H9 (cell line): Measurements from ENCODE around the gene APOC1. TPM values are rescaled to one million over a fixed set of nuclear protein-coding genes. Genes with fewer than 3 reads are reported as not detected.

Source experiments
- DNase-seq: peaks from one replicate; pipeline ENCODE4 v3.0.0-alpha.2; 2017
- H2AFZ ChIP-seq: one replicate; pipeline ENCODE4 v1.6.1; 2013; ENCODE audit warnings: mild to moderate bottlenecking, low read length, control low read depth, moderate library complexity
- H2AK5ac ChIP-seq: 2 replicates; pipeline ENCODE4 v1.6.1; 2013; ENCODE audit warnings: low read length, control low read depth, mixed read lengths; ENCODE audit not compliant: insufficient read length
- H2BK120ac ChIP-seq: one replicate; pipeline ENCODE4 v1.6.1; 2013; ENCODE audit warnings: low read depth, mild to moderate bottlenecking, low read length, control low read depth, inconsistent platforms; ENCODE audit not compliant: poor library complexity, severe bottlenecking
- H2BK12ac ChIP-seq: 2 replicates; pipeline ENCODE4 v1.6.1; 2013; ENCODE audit warnings: low read length, control low read depth, mixed read lengths, low read depth; ENCODE audit not compliant: insufficient read length
- H2BK15ac ChIP-seq: 2 replicates; pipeline ENCODE4 v1.6.1; 2013; ENCODE audit warnings: low read depth, low read length, control low read depth
- H2BK20ac ChIP-seq: one replicate; pipeline ENCODE4 v1.6.1; 2013; ENCODE audit warnings: low read depth, mild to moderate bottlenecking, low read length, control low read depth, inconsistent platforms; ENCODE audit not compliant: poor library complexity, severe bottlenecking
- H2BK5ac ChIP-seq: 2 replicates; pipeline ENCODE4 v1.6.1; 2013; ENCODE audit warnings: low read length, control low read depth, mixed read lengths; ENCODE audit not compliant: insufficient read length
- H3K14ac ChIP-seq: 2 replicates; pipeline ENCODE4 v1.6.1; 2013; ENCODE audit warnings: low read length, control low read depth; ENCODE audit not compliant: insufficient read depth
- H3K18ac ChIP-seq: 2 replicates; pipeline ENCODE4 v1.6.1; 2013; ENCODE audit warnings: low read depth, mild to moderate bottlenecking, mixed read lengths, low read length, control low read depth; ENCODE audit not compliant: insufficient read length
- H3K23ac ChIP-seq: 2 replicates; pipeline ENCODE4 v1.6.1; 2013; ENCODE audit warnings: low read length, control low read depth, mixed read lengths, low read depth; ENCODE audit not compliant: insufficient read length
- H3K23me2 ChIP-seq: 2 replicates; pipeline ENCODE4 v1.6.1; 2013; ENCODE audit warnings: low read depth, mild to moderate bottlenecking, mixed read lengths, low read length, control low read depth; ENCODE audit not compliant: insufficient read length, poor library complexity, severe bottlenecking
- H3K27ac ChIP-seq: 2 replicates; pipeline ENCODE4 v1.5.1; 2013; ENCODE audit warnings: low read length, control low read depth, mixed read lengths, low read depth; ENCODE audit not compliant: insufficient read length
- H3K27me3 ChIP-seq: 2 replicates; pipeline ENCODE4 v1.6.1; 2013; ENCODE audit warnings: low read length, control low read depth, inconsistent platforms; ENCODE audit not compliant: insufficient read depth
- H3K4ac ChIP-seq: 2 replicates; pipeline ENCODE4 v1.6.1; 2013; ENCODE audit warnings: low read depth, mild to moderate bottlenecking, control low read depth, inconsistent platforms, low read length, moderate library complexity
- H3K4me1 ChIP-seq: 2 replicates; pipeline ENCODE4 v1.6.1; 2013; ENCODE audit warnings: low read length, control low read depth, inconsistent platforms; ENCODE audit not compliant: insufficient read depth
- H3K4me2 ChIP-seq: 2 replicates; pipeline ENCODE4 v1.6.1; 2013; ENCODE audit warnings: low read length, control low read depth, mixed read lengths; ENCODE audit not compliant: insufficient read length, insufficient read depth
- H3K56ac ChIP-seq: 2 replicates; pipeline ENCODE4 v1.6.1; 2013; ENCODE audit warnings: low read depth, mild to moderate bottlenecking, mixed read lengths, low read length, control low read depth; ENCODE audit not compliant: insufficient read length
- H3K79me1 ChIP-seq: 2 replicates; pipeline ENCODE4 v1.6.1; 2013; ENCODE audit warnings: low read depth, mild to moderate bottlenecking, moderate library complexity, low read length, control low read depth, inconsistent platforms; ENCODE audit not compliant: insufficient read depth, poor library complexity, severe bottlenecking
- H3K79me2 ChIP-seq: 2 replicates; pipeline ENCODE4 v1.6.1; 2013; ENCODE audit warnings: low read length, control low read depth, inconsistent platforms; ENCODE audit not compliant: insufficient read depth
- H3K9ac ChIP-seq: 2 replicates; pipeline ENCODE4 v1.6.1; 2013; ENCODE audit warnings: low read length, control low read depth, mixed read lengths; ENCODE audit not compliant: insufficient read length; ENCODE audit errors: extremely low read depth
- H3K9me3 ChIP-seq: one replicate; pipeline ENCODE4 v1.6.1; 2013; ENCODE audit warnings: low read depth, low read length, inconsistent platforms; ENCODE audit not compliant: control insufficient read depth
- H3T11ph ChIP-seq: one replicate; pipeline ENCODE4 v1.6.1; 2013; ENCODE audit warnings: mild to moderate bottlenecking, low read length, control low read depth, inconsistent platforms
- H4K20me1 ChIP-seq: one replicate; pipeline ENCODE4 v1.6.1; 2013; ENCODE audit not compliant: control insufficient read depth, insufficient read length, insufficient read depth
- H4K5ac ChIP-seq: 2 replicates; pipeline ENCODE4 v1.6.1; 2013; ENCODE audit warnings: low read depth, mild to moderate bottlenecking, mixed read lengths, low read length, control low read depth; ENCODE audit not compliant: insufficient read length
- H4K8ac ChIP-seq: replicated peaks from 2 replicates; pipeline ENCODE4 v1.6.1; 2013; ENCODE audit warnings: low read length, control low read depth, mixed read lengths, low read depth; ENCODE audit not compliant: insufficient read length
- H4K91ac ChIP-seq: 2 replicates; pipeline ENCODE4 v1.6.1; 2013; ENCODE audit warnings: low read depth, mild to moderate bottlenecking, moderate library complexity, mixed read lengths, low read length, control low read depth; ENCODE audit not compliant: insufficient read length
- H3K27ac Mint-ChIP-seq, 3 experiments: 2 replicates in 2 of 3; 3 replicates in 1 of 3; pipeline ENCODE4 v1.8.0; 2020 to 2021; ENCODE audit warnings: mixed read lengths in 3 of 3, mild to moderate bottlenecking in 1 of 3, moderate library complexity in 1 of 3
- H3K27me3 Mint-ChIP-seq: 2 replicates; pipeline ENCODE4 v1.8.0; 2021; ENCODE audit warnings: low read depth, mild to moderate bottlenecking, moderate library complexity, mixed read lengths
- H3K36me3 Mint-ChIP-seq, 3 experiments: 2 replicates in 2 of 3; 3 replicates in 1 of 3; pipeline ENCODE4 v1.8.0; 2020 to 2021; ENCODE audit warnings: low read depth in 3 of 3, mixed read lengths in 3 of 3; ENCODE audit not compliant: insufficient read depth in 1 of 3
- H3K4me1 Mint-ChIP-seq, 2 experiments: 2 replicates each; pipeline ENCODE4 v1.8.0; 2020; ENCODE audit warnings: mixed read lengths in 2 of 2
- H3K4me3 Mint-ChIP-seq, 2 experiments: 2 replicates in 1 of 2; 3 replicates in 1 of 2; pipeline ENCODE4 v1.8.0; 2020 to 2021; ENCODE audit warnings: mild to moderate bottlenecking in 2 of 2, mixed read lengths in 2 of 2, moderate library complexity in 1 of 2
- H3K9me3 Mint-ChIP-seq, 2 experiments: 2 replicates in 1 of 2; 3 replicates in 1 of 2; pipeline ENCODE4 v1.8.0; 2020; ENCODE audit warnings: mild to moderate bottlenecking in 2 of 2, mixed read lengths in 2 of 2, moderate library complexity in 1 of 2
- WGBS: extraction: QIAGEN DNeasy Blood & Tissue Kit; methylation state at CpG from one replicate; pipeline ENCODE4 v1.1.7; 2013; ENCODE audit warnings: missing lambda C conversion rate, low lambda C conversion rate, mixed read lengths; ENCODE audit not compliant: insufficient read length; ENCODE audit errors: extremely low coverage; 5-methylcytosine and 5-hydroxymethylcytosine counted together
- total RNA-seq: library from RNA; stranded (reverse); gene quantifications from 2 replicates; pipeline ENCODE4 v1.2.1, GENCODE V29; 2021
- TF ChIP-seq, protein P1 (sequence below): fragments of 200-600 bp; sonication (generic); conservative IDR thresholded peaks from 3 replicates; pipeline ENCODE4 v1.8.0; 2021; ENCODE audit warnings: antibody characterized with exemption, mild to moderate bottlenecking

Gene APOC1
- total RNA-seq, 1 experiment from 2014 or later: 78.1 TPM

DNA sequence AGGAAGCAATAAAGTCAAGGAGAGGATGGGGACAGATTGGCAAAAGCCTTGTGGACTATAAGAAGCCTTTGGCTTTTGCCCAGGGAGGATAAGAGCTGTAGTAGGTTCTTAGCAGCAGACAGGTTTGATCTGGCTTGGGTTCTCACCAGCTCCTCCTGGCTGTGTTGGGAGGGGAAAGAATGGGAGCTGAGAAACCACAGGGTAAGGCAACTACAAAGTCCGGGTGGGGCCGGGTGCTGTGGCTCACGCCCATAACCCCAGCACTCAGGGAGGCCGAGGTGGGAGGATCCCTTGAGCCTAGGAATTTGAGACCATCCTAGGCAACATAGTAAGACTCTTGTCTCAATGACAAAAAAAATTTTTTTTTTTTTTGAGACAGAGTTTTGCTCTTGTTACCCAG is 47.7 kb upstream of the APOC1 start:
- H2BK15ac ChIP-seq: no peak overlapping the region
- TF ChIP-seq, protein P1, sequence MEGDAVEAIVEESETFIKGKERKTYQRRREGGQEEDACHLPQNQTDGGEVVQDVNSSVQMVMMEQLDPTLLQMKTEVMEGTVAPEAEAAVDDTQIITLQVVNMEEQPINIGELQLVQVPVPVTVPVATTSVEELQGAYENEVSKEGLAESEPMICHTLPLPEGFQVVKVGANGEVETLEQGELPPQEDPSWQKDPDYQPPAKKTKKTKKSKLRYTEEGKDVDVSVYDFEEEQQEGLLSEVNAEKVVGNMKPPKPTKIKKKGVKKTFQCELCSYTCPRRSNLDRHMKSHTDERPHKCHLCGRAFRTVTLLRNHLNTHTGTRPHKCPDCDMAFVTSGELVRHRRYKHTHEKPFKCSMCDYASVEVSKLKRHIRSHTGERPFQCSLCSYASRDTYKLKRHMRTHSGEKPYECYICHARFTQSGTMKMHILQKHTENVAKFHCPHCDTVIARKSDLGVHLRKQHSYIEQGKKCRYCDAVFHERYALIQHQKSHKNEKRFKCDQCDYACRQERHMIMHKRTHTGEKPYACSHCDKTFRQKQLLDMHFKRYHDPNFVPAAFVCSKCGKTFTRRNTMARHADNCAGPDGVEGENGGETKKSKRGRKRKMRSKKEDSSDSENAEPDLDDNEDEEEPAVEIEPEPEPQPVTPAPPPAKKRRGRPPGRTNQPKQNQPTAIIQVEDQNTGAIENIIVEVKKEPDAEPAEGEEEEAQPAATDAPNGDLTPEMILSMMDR: no peak
- H3K9me3 Mint-ChIP-seq: no peaks in the 10 kb centered on the region; a peak in 1 of 5 replicates
- H2AK5ac ChIP-seq: no peak overlapping the region
- H3K4me1 Mint-ChIP-seq: 0 out of 4 replicates have a peak, but pooled peaks cover 0 to 2% of the 10 kb centered on the region in 2 experiments
- no peak overlapping the region for H3K4me3 Mint-ChIP-seq
- no peak for DNase-seq
- no peaks in the 10 kb centered on the region for H4K20me1 ChIP-seq
- H2BK5ac ChIP-seq: no peak overlapping the region
- no peaks in the 10 kb centered on the region for H3K4me1 ChIP-seq
- no peak overlapping the region for H2BK12ac ChIP-seq
- no peak overlapping the region for H4K91ac ChIP-seq
- no peak overlapping the region for H2BK20ac ChIP-seq
- H3K27ac ChIP-seq: no peak overlapping the region
- H3K23me2 ChIP-seq: no peaks in the 10 kb centered on the region
- no peaks in the 10 kb centered on the region for H3K27me3 ChIP-seq
- 0 out of 7 replicates have a peak overlapping the region, but pooled peaks of 1 of the 3 experiments have one; percentile 7 for H3K27ac Mint-ChIP-seq
- peaks cover 35 to 69% (median 64%) of the 10 kb centered on the region in 3 experiments for H3K36me3 Mint-ChIP-seq
- no peak overlapping the region for H3T11ph ChIP-seq
- no peak overlapping the region for H3K9ac ChIP-seq
- WGBS: no CpG with 5 or more reads among the region's 4 CpGs
- H4K8ac ChIP-seq: no peak overlapping the region
- H3K14ac ChIP-seq: no peak overlapping the region
- no peak overlapping the region for H3K4ac ChIP-seq
- no peak overlapping the region for H2AFZ ChIP-seq
- H3K27me3 Mint-ChIP-seq: no peaks in the 10 kb centered on the region
- H3K79me1 ChIP-seq: peaks cover 8% of the 10 kb centered on the region
- no peaks in the 10 kb centered on the region; the same call in 1 of the 2 replicates for H3K79me2 ChIP-seq
- H3K18ac ChIP-seq: no peak overlapping the region
- H3K9me3 ChIP-seq: no peaks in the 10 kb centered on the region
- no peak overlapping the region for H3K56ac ChIP-seq
- no peak overlapping the region for H2BK120ac ChIP-seq
- H3K4me2 ChIP-seq: no peak overlapping the region
- H3K23ac ChIP-seq: no peak overlapping the region
- H4K5ac ChIP-seq: no peak overlapping the region
